ENCODE results near the gene NPLOC4. TPM values are rescaled to one million over a fixed set of nuclear protein-coding genes. Genes with fewer than 3 reads are reported as not detected.
"Not testable (repeated sequence)": the region's sequence is repeated elsewhere in the genome, so short reads cannot be mapped to it uniquely, and the experiment has no call there.

The NPLOC4 gene
- total and polyA plus RNA-seq, 8 donors, result 24.0 to 284 (median 54.8) TPM

- no peak overlapping the region for H3K4me3 ChIP-seq
- no peak overlapping the region for H3K27ac ChIP-seq
- DNase-seq, result no peak
- TF ChIP-seq CTCF (IDR thresholded peaks at IDR 0.05), result no peak
- no peak for TF ChIP-seq POLR2AphosphoS5 (IDR thresholded peaks at IDR 0.05)
- no peak for TF ChIP-seq POLR2A (IDR thresholded peaks at IDR 0.05)
- TF ChIP-seq EP300 (IDR thresholded peaks at IDR 0.05), result no peak
- 57 to 72% (median 66%) methylated on average over 7 to 21 of the region's 21 CpGs for WGBS, 5 donors
- H3K27me3 ChIP-seq, result peaks cover 3 to 66% (median 25%) of the 10 kb centered on the region in 3 donors
- H3K4me1 ChIP-seq, result peaks cover 18 to 25% (median 23%) of the 10 kb centered on the region in 4 donors
- H3K9me3 ChIP-seq, result no peaks in the 10 kb centered on the region
- intact Hi-C loops (cut with DNase I; ENCODE audit: low total_unique reads), result no loop called here
- H3K36me3 ChIP-seq, result peaks cover 0 to 8% (median 5%) of the 10 kb centered on the region in 4 donors
Observed at GRCh38 chr17:81533339-81534141, 103.4 kb downstream of the NPLOC4 start.

- Histone ChIP-seq H3K4me3 (no peak overlapping the region), H3K27me3 (peaks cover 8 to 66% (median 28%) of the 10 kb centered on the region in 3 donors), H3K27ac (no peak overlapping the region), H3K4me1 (peaks cover 19 to 26% (median 25%) of the 10 kb centered on the region in 4 donors), H3K9me3 (no peaks in the 10 kb centered on the region), H3K36me3 (no peaks in the 10 kb centered on the region)
- 84 to 93% (median 91%) methylated on average over 5 to 11 of the region's 11 CpGs for WGBS, 5 donors
- DNase-seq, result no peak
- intact Hi-C loops (cut with DNase I; ENCODE audit: low total_unique reads), result no loop called here
- TF ChIP-seq POLR2AphosphoS5 (IDR thresholded peaks at IDR 0.05) (no peak), EP300 (IDR thresholded peaks at IDR 0.05) (no peak), POLR2A (IDR thresholded peaks at IDR 0.05) (no peak), CTCF (IDR thresholded peaks at IDR 0.05) (no peak)
Observed at GRCh38 chr17:81532490-81533287, 104.2 kb downstream of the NPLOC4 start.

GRCh38 chr17:81531998-81532404 is 104.9 kb downstream of the NPLOC4 start:
- H3K36me3 ChIP-seq; DNase-seq; intact Hi-C loops (cut with DNase I; ENCODE audit: low total_unique reads); H3K9me3 ChIP-seq; H3K27ac ChIP-seq; H3K4me3 ChIP-seq: not testable (repeated sequence)
- H3K4me1 ChIP-seq, result peaks cover 14 to 26% (median 24%) of the 10 kb centered on the region in 4 donors
- 81 to 98% (median 96%) methylated on average over 3 of the region's 3 CpGs for whole genome bisulfite sequencing, 5 donors
- peaks cover 11 to 66% (median 28%) of the 10 kb centered on the region in 3 donors for H3K27me3 ChIP-seq

- Histone ChIP-seq H3K4me1 (peaks cover 6 to 17% (median 14%) of the 10 kb centered on the region in 4 donors), H3K27me3 (peaks cover 16 to 66% (median 19%) of the 10 kb centered on the region in 3 donors)
- 80 to 90% (median 81%) methylated on average over 6 of the region's 6 CpGs for WGBS, 5 donors
- intact Hi-C loops (cut with DNase I; ENCODE audit: low total_unique reads); H3K27ac ChIP-seq; DNase-seq; H3K36me3 ChIP-seq; H3K9me3 ChIP-seq; H3K4me3 ChIP-seq: not testable (repeated sequence)
Observed at GRCh38 chr17:81531013-81531412, 105.9 kb downstream of the NPLOC4 start.

- no peak overlapping the region for H3K27ac ChIP-seq
- H3K36me3 ChIP-seq, result no peaks in the 10 kb centered on the region
- H3K27me3 ChIP-seq, result peaks cover 16 to 66% (median 23%) of the 10 kb centered on the region in 3 donors
- H3K9me3 ChIP-seq, result no peaks in the 10 kb centered on the region
- DNase-seq, result no peak
- peaks cover 6 to 15% (median 12%) of the 10 kb centered on the region in 4 donors for H3K4me1 ChIP-seq
- no peak overlapping the region for H3K4me3 ChIP-seq
- intact Hi-C loops (cut with DNase I; ENCODE audit: low total_unique reads), result no loop called here
- WGBS, 5 donors, result 73 to 93% (median 83%) methylated on average over 6 of the region's 6 CpGs
- TF ChIP-seq CTCF (IDR thresholded peaks at IDR 0.05) (no peak), POLR2AphosphoS5 (IDR thresholded peaks at IDR 0.05) (no peak), EP300 (IDR thresholded peaks at IDR 0.05) (no peak), POLR2A (IDR thresholded peaks at IDR 0.05) (no peak)
Observed at GRCh38 chr17:81529437-81529803, 107.5 kb downstream of the NPLOC4 start.

Measured in stomach (tissue), 9 donors.